ENCODE measurements around the gene CUL2.

The CUL2 gene

GRCh38 chr10:35037104-35037503 is 53.0 kb downstream of the CUL2 start:
- Histone ChIP-seq H3K23ac (ENCODE audit: low read length) (no peak overlapping the region), H2BK120ac (ENCODE audit: low read depth, low read length) (no peak overlapping the region), H3K4ac (ENCODE audit: low read depth, low read length) (no peak overlapping the region), H2BK15ac (replicated peaks; ENCODE audit: low read depth) (no peak overlapping the region), H3K27ac (ENCODE audit: low read depth, low read length) (no peak overlapping the region), H3K4me3 (ENCODE audit: low read length) (no peak overlapping the region), H3K36me3 (ENCODE audit: control insufficient read depth, insufficient read depth, low read length) (no peaks in the 10 kb centered on the region), H3K4me1 (ENCODE audit: control insufficient read depth, low read depth, low read length) (peaks cover 2% of the 10 kb centered on the region), H3K4me2 (ENCODE audit: low read length) (no peak overlapping the region), H3K79me2 (ENCODE audit: control insufficient read depth, insufficient read depth, low read length) (no peaks in the 10 kb centered on the region), H2AK5ac (ENCODE audit: low read length) (no peak overlapping the region), H3K18ac (ENCODE audit: low read length) (no peak overlapping the region), H4K5ac (ENCODE audit: low read length) (no peak overlapping the region), H2BK5ac (ENCODE audit: low read length) (no peak overlapping the region), H3K27me3 (ENCODE audit: insufficient read depth, low read length, poor library complexity) (no peaks in the 10 kb centered on the region), H4K8ac (ENCODE audit: low read depth, low read length) (no peak overlapping the region), H3K9ac (ENCODE audit: low read length) (no peak overlapping the region), H3K79me1 (ENCODE audit: low read length) (no peaks in the 10 kb centered on the region), H3K56ac (ENCODE audit: low read length) (no peak overlapping the region)
- no CpG with 5 or more reads among the region's 4 CpGs for WGBS (ENCODE audit: extremely low coverage, insufficient coverage, low lambda C conversion rate)
- peak; percentile 5 for DNase-seq

- no peak overlapping the region for H3K4me2 ChIP-seq (ENCODE audit: low read length)
- no peaks in the 10 kb centered on the region for H3K4me1 ChIP-seq (ENCODE audit: control insufficient read depth, low read depth, low read length)
- no peak overlapping the region for H4K5ac ChIP-seq (ENCODE audit: low read length)
- H3K4ac ChIP-seq (ENCODE audit: low read depth, low read length), result no peak overlapping the region
- H3K9ac ChIP-seq (ENCODE audit: low read length), result no peak overlapping the region
- H3K79me1 ChIP-seq (ENCODE audit: low read length), result no peaks in the 10 kb centered on the region
- H3K79me2 ChIP-seq (ENCODE audit: control insufficient read depth, insufficient read depth, low read length), result no peaks in the 10 kb centered on the region
- H3K27ac ChIP-seq (ENCODE audit: low read depth, low read length), result no peak overlapping the region
- no peaks in the 10 kb centered on the region for H3K27me3 ChIP-seq (ENCODE audit: insufficient read depth, low read length, poor library complexity)
- H2BK5ac ChIP-seq (ENCODE audit: low read length), result no peak overlapping the region
- no peak overlapping the region for H3K23ac ChIP-seq (ENCODE audit: low read length)
- H2AK5ac ChIP-seq (ENCODE audit: low read length), result no peak overlapping the region
- no peak overlapping the region for H3K56ac ChIP-seq (ENCODE audit: low read length)
- no peak overlapping the region for H2BK120ac ChIP-seq (ENCODE audit: low read depth, low read length)
- no peak for DNase-seq
- no peaks in the 10 kb centered on the region for H3K36me3 ChIP-seq (ENCODE audit: control insufficient read depth, insufficient read depth, low read length)
- WGBS (ENCODE audit: extremely low coverage, insufficient coverage, low lambda C conversion rate), result no CpG with 5 or more reads among the region's 1 CpG
- H3K18ac ChIP-seq (ENCODE audit: low read length), result no peak overlapping the region
- H3K4me3 ChIP-seq (ENCODE audit: low read length), result no peak overlapping the region
- no peak overlapping the region for H4K8ac ChIP-seq (ENCODE audit: low read depth, low read length)
- no peak overlapping the region for H2BK15ac ChIP-seq (replicated peaks; ENCODE audit: low read depth)
Observed at GRCh38 chr10:35035606-35036005, 54.5 kb downstream of the CUL2 start.

GRCh38 chr10:35027567-35027966 is 62.6 kb downstream of the CUL2 start:
- H3K79me1 ChIP-seq (ENCODE audit: low read length), result no peaks in the 10 kb centered on the region
- H3K36me3 ChIP-seq (ENCODE audit: control insufficient read depth, insufficient read depth, low read length), result peaks cover 2% of the 10 kb centered on the region
- no peak overlapping the region for H2BK15ac ChIP-seq (replicated peaks; ENCODE audit: low read depth)
- DNase-seq, result peak; percentile 22
- no peak overlapping the region for H3K4me3 ChIP-seq (ENCODE audit: low read length)
- no peaks in the 10 kb centered on the region for H3K27me3 ChIP-seq (ENCODE audit: insufficient read depth, low read length, poor library complexity)
- no peak overlapping the region for H3K4ac ChIP-seq (ENCODE audit: low read depth, low read length)
- H2BK5ac ChIP-seq (ENCODE audit: low read length), result no peak overlapping the region
- H3K56ac ChIP-seq (ENCODE audit: low read length), result no peak overlapping the region
- no peak overlapping the region for H3K23ac ChIP-seq (ENCODE audit: low read length)
- no peak overlapping the region for H3K9ac ChIP-seq (ENCODE audit: low read length)
- H3K27ac ChIP-seq (ENCODE audit: low read depth, low read length), result no peak overlapping the region
- H3K18ac ChIP-seq (ENCODE audit: low read length), result no peak overlapping the region
- no peaks in the 10 kb centered on the region for H3K79me2 ChIP-seq (ENCODE audit: control insufficient read depth, insufficient read depth, low read length)
- no peak overlapping the region for H2AK5ac ChIP-seq (ENCODE audit: low read length)
- H4K5ac ChIP-seq (ENCODE audit: low read length), result no peak overlapping the region
- H2BK120ac ChIP-seq (ENCODE audit: low read depth, low read length), result no peak overlapping the region
- H3K4me1 ChIP-seq (ENCODE audit: control insufficient read depth, low read depth, low read length), result no peaks in the 10 kb centered on the region
- no peak overlapping the region for H4K8ac ChIP-seq (ENCODE audit: low read depth, low read length)
- no peak overlapping the region for H3K4me2 ChIP-seq (ENCODE audit: low read length)

- Histone ChIP-seq H3K9ac (ENCODE audit: low read length) (no peak overlapping the region), H3K23ac (ENCODE audit: low read length) (no peak overlapping the region), H2BK15ac (replicated peaks; ENCODE audit: low read depth) (no peak overlapping the region), H4K5ac (ENCODE audit: low read length) (no peak overlapping the region), H3K4me2 (ENCODE audit: low read length) (no peak overlapping the region), H3K4ac (ENCODE audit: low read depth, low read length) (no peak overlapping the region), H3K36me3 (ENCODE audit: control insufficient read depth, insufficient read depth, low read length) (peaks cover 2% of the 10 kb centered on the region), H3K27me3 (ENCODE audit: insufficient read depth, low read length, poor library complexity) (no peaks in the 10 kb centered on the region), H3K79me1 (ENCODE audit: low read length) (no peaks in the 10 kb centered on the region), H2BK120ac (ENCODE audit: low read depth, low read length) (no peak overlapping the region), H3K18ac (ENCODE audit: low read length) (no peak overlapping the region), H3K27ac (ENCODE audit: low read depth, low read length) (no peak overlapping the region), H3K79me2 (ENCODE audit: control insufficient read depth, insufficient read depth, low read length) (no peaks in the 10 kb centered on the region), H3K56ac (ENCODE audit: low read length) (no peak overlapping the region), H3K4me3 (ENCODE audit: low read length) (no peak overlapping the region), H2AK5ac (ENCODE audit: low read length) (no peak overlapping the region), H3K4me1 (ENCODE audit: control insufficient read depth, low read depth, low read length) (no peaks in the 10 kb centered on the region), H4K8ac (ENCODE audit: low read depth, low read length) (no peak overlapping the region), H2BK5ac (ENCODE audit: low read length) (no peak overlapping the region)
- no peak for DNase-seq
Observed at GRCh38 chr10:35025916-35026315, 64.2 kb downstream of the CUL2 start.

GRCh38 chr10:35020481-35020880 is 69.7 kb downstream of the CUL2 start:
- Histone ChIP-seq H2BK5ac (ENCODE audit: low read length) (no peak overlapping the region), H3K9ac (ENCODE audit: low read length) (no peak overlapping the region), H3K27ac (ENCODE audit: low read depth, low read length) (no peak overlapping the region), H2AK5ac (ENCODE audit: low read length) (no peak overlapping the region), H3K27me3 (ENCODE audit: insufficient read depth, low read length, poor library complexity) (no peaks in the 10 kb centered on the region), H3K4me2 (ENCODE audit: low read length) (no peak overlapping the region), H3K79me1 (ENCODE audit: low read length) (no peaks in the 10 kb centered on the region), H2BK120ac (ENCODE audit: low read depth, low read length) (no peak overlapping the region), H3K4me3 (ENCODE audit: low read length) (no peak overlapping the region), H3K23ac (ENCODE audit: low read length) (no peak overlapping the region), H3K18ac (ENCODE audit: low read length) (no peak overlapping the region), H3K79me2 (ENCODE audit: control insufficient read depth, insufficient read depth, low read length) (no peaks in the 10 kb centered on the region), H3K4me1 (ENCODE audit: control insufficient read depth, low read depth, low read length) (no peaks in the 10 kb centered on the region), H4K5ac (ENCODE audit: low read length) (no peak overlapping the region), H3K4ac (ENCODE audit: low read depth, low read length) (no peak overlapping the region), H3K36me3 (ENCODE audit: control insufficient read depth, insufficient read depth, low read length) (no peaks in the 10 kb centered on the region), H2BK15ac (replicated peaks; ENCODE audit: low read depth) (no peak overlapping the region), H4K8ac (ENCODE audit: low read depth, low read length) (no peak overlapping the region), H3K56ac (ENCODE audit: low read length) (no peak overlapping the region)
- no CpG with 5 or more reads among the region's 2 CpGs for WGBS (ENCODE audit: extremely low coverage, insufficient coverage, low lambda C conversion rate)
- no peak for DNase-seq

GRCh38 chr10:35019041-35020024 is 70.8 kb downstream of the CUL2 start:
- no peak overlapping the region for H2BK120ac ChIP-seq (ENCODE audit: low read depth, low read length)
- H3K27me3 ChIP-seq (ENCODE audit: insufficient read depth, low read length, poor library complexity), result no peaks in the 10 kb centered on the region
- no peaks in the 10 kb centered on the region for H3K79me1 ChIP-seq (ENCODE audit: low read length)
- no peak overlapping the region for H3K9ac ChIP-seq (ENCODE audit: low read length)
- H3K4me2 ChIP-seq (ENCODE audit: low read length), result no peak overlapping the region
- no peak overlapping the region for H2AK5ac ChIP-seq (ENCODE audit: low read length)
- H2BK5ac ChIP-seq (ENCODE audit: low read length), result no peak overlapping the region
- no peaks in the 10 kb centered on the region for H3K79me2 ChIP-seq (ENCODE audit: control insufficient read depth, insufficient read depth, low read length)
- no peak overlapping the region for H3K4ac ChIP-seq (ENCODE audit: low read depth, low read length)
- no peaks in the 10 kb centered on the region for H3K4me1 ChIP-seq (ENCODE audit: control insufficient read depth, low read depth, low read length)
- H3K27ac ChIP-seq (ENCODE audit: low read depth, low read length), result no peak overlapping the region
- no peak for DNase-seq
- no peak overlapping the region for H3K18ac ChIP-seq (ENCODE audit: low read length)
- no peak overlapping the region for H4K5ac ChIP-seq (ENCODE audit: low read length)
- H3K56ac ChIP-seq (ENCODE audit: low read length), result no peak overlapping the region
- no peak overlapping the region for H4K8ac ChIP-seq (ENCODE audit: low read depth, low read length)
- WGBS (ENCODE audit: extremely low coverage, insufficient coverage, low lambda C conversion rate), result no CpG with 5 or more reads among the region's 8 CpGs
- H3K36me3 ChIP-seq (ENCODE audit: control insufficient read depth, insufficient read depth, low read length), result no peaks in the 10 kb centered on the region
- no peak overlapping the region for H2BK15ac ChIP-seq (replicated peaks; ENCODE audit: low read depth)
- no peak overlapping the region for H3K23ac ChIP-seq (ENCODE audit: low read length)
- H3K4me3 ChIP-seq (ENCODE audit: low read length), result no peak overlapping the region
